HEK293T (cell line): Measurements from ENCODE around the gene PSMD5.

Experiments used
- BHLHE40 ChIP-seq: fragments of 450-650 bp; IDR thresholded peaks from 2 replicates; pipeline ENCODE4 v1.6.1; 2016; ENCODE audit warnings: mild to moderate bottlenecking, moderate library complexity, borderline replicate concordance
- ELF4 ChIP-seq: fragments of 450-650 bp; IDR thresholded peaks from 2 replicates; pipeline ENCODE4 v1.6.1; 2017; ENCODE audit warnings: antibody characterized with exemption
- FOXM1 ChIP-seq: fragments of 450-650 bp; IDR thresholded peaks from 2 replicates; pipeline ENCODE4 v1.6.1; 2017; ENCODE audit warnings: mild to moderate bottlenecking, borderline replicate concordance
- SP1 ChIP-seq: fragments of 450-650 bp; IDR thresholded peaks from 2 replicates; pipeline ENCODE4 v1.6.1; 2017
- SUZ12 ChIP-seq: fragments of 450-650 bp; IDR thresholded peaks from 2 replicates; pipeline ENCODE4 v1.6.1; 2016; ENCODE audit warnings: mild to moderate bottlenecking

DNA sequence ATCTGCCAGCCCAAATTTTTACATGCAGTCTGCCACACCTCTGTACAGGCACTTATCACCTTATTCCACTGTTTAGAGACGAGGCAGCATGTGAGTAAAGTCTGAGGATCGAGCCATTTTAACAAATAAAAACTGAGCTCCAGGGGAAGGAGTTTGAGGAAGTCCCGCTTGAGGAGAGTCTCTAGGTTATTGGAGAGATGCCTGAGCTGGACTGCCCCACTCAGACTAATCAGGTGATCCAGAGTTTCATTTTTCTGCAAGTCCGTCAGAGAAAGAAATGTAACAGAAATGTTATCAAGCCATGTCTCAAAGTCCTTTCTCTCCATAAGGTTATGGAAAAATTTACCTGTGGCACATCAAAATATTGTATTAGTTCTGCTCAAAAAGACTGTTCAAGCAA lies 54.8 kb downstream of the PSMD5 start:
- TF ChIP-seq BHLHE40: no peak
- TF ChIP-seq ELF4: no peak
- TF ChIP-seq SUZ12: no peak
- TF ChIP-seq FOXM1: no peak
- TF ChIP-seq SP1: no peak
